ENCODE measurements around the gene NEURL2. TPM values are rescaled to one million over a fixed set of nuclear protein-coding genes. Genes with fewer than 3 reads are reported as not detected.
"Not testable (repeated sequence)": the region's sequence is repeated elsewhere in the genome, so short reads cannot be mapped to it uniquely, and the experiment has no call there.

NEURL2 gene
- total RNA-seq, 2 donors from 2014 or later = 19.7 to 78.7 TPM

DNA sequence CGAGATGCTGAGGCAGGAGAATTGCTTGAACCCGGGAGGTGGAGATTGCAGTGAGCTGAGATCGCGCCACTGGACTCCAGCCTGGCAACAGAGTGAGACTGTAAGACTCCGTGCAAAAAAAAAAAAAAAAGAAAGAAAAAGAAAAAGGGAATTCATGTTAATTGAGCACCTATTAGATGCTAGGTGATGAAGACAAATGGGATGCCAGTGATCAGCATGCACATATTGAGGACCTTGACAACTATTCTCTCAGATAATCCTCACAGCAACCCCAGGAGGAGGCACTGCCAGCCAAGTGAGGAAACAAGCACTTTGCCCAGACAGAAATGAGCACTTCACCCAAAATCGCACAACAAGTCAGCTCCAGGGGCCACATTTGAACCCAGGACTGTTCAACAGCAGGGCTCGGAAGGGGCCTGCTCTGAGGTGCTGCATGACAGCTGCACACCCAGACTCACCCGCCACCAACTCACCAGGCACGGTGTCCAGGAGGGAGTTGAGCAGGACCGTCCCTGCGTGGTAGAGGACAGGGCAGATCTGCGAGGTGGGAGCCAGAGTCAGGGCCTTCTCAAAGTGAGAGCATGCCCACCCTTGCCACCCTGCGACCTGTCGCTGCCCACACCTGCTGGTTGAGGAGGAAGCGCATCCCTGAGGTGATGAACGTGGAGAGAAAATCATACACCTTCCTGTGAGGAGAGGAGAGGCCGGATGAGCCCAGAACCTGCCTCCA is 16.4 kb upstream of the NEURL2 start:
- TF ChIP-seq, protein P1, sequence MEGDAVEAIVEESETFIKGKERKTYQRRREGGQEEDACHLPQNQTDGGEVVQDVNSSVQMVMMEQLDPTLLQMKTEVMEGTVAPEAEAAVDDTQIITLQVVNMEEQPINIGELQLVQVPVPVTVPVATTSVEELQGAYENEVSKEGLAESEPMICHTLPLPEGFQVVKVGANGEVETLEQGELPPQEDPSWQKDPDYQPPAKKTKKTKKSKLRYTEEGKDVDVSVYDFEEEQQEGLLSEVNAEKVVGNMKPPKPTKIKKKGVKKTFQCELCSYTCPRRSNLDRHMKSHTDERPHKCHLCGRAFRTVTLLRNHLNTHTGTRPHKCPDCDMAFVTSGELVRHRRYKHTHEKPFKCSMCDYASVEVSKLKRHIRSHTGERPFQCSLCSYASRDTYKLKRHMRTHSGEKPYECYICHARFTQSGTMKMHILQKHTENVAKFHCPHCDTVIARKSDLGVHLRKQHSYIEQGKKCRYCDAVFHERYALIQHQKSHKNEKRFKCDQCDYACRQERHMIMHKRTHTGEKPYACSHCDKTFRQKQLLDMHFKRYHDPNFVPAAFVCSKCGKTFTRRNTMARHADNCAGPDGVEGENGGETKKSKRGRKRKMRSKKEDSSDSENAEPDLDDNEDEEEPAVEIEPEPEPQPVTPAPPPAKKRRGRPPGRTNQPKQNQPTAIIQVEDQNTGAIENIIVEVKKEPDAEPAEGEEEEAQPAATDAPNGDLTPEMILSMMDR (IDR thresholded peaks at IDR 0.05) = no peak
- no peaks in the 10 kb centered on the region for H3K9me3 ChIP-seq
- ATAC-seq (ENCODE audit: insufficient number of reproducible peaks, low FRiP score, low read depth) = no peak
- no peak overlapping the region for H3K4me3 ChIP-seq
- no peak for DNase-seq (ENCODE audit: low spot score)
- no peaks in the 10 kb centered on the region for H3K27me3 ChIP-seq (replicated peaks; ENCODE audit: insufficient read depth)
- H3K4me1 ChIP-seq (ENCODE audit: control insufficient read depth in 1 of 2, low read depth in 2 of 2) = peaks cover 3 to 19% of the 10 kb centered on the region in 2 donors
- H3K36me3 ChIP-seq = no peaks in the 10 kb centered on the region
- no peak overlapping the region for H3K27ac ChIP-seq

DNA sequence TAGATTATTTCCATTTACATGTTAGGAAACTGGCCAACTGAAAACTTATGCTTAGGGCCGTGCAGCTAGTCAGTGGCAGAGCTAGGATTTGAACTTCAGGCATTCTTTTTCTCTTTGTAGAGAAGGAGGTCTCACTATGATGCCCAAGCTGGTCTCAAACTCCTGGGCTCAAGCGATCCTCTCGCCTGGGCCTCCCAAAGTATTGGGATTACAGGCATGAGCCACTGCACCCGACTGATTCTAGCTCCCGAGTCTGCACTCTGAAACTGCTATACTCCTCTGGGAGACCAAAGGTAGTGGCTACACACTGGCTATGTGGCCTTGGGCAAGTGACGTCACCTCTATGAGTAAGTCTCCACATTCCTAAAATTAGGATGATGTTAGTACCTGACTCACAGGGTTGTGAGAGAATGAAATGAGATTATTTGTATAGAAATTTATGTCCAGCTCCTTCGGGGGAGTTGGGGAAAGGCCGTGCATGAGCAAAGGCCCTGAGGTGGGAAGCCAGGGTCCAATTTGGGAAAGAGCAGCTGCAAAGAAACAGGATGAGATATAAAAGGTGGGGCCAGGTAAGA is 14.6 kb upstream of the NEURL2 start:
- no peak for ATAC-seq (ENCODE audit: insufficient number of reproducible peaks, low FRiP score, low read depth)
- no peak overlapping the region for H3K4me3 ChIP-seq
- H3K27me3 ChIP-seq (replicated peaks; ENCODE audit: insufficient read depth) = no peaks in the 10 kb centered on the region
- no peaks in the 10 kb centered on the region for H3K36me3 ChIP-seq
- no peaks in the 10 kb centered on the region for H3K9me3 ChIP-seq
- peaks cover 0 to 5% of the 10 kb centered on the region in 2 donors for H3K4me1 ChIP-seq (ENCODE audit: control insufficient read depth in 1 of 2, low read depth in 2 of 2)
- H3K27ac ChIP-seq = no peak overlapping the region
- TF ChIP-seq, protein P1 (IDR thresholded peaks at IDR 0.05) = no peak
- DNase-seq (ENCODE audit: low spot score) = no peak

DNA sequence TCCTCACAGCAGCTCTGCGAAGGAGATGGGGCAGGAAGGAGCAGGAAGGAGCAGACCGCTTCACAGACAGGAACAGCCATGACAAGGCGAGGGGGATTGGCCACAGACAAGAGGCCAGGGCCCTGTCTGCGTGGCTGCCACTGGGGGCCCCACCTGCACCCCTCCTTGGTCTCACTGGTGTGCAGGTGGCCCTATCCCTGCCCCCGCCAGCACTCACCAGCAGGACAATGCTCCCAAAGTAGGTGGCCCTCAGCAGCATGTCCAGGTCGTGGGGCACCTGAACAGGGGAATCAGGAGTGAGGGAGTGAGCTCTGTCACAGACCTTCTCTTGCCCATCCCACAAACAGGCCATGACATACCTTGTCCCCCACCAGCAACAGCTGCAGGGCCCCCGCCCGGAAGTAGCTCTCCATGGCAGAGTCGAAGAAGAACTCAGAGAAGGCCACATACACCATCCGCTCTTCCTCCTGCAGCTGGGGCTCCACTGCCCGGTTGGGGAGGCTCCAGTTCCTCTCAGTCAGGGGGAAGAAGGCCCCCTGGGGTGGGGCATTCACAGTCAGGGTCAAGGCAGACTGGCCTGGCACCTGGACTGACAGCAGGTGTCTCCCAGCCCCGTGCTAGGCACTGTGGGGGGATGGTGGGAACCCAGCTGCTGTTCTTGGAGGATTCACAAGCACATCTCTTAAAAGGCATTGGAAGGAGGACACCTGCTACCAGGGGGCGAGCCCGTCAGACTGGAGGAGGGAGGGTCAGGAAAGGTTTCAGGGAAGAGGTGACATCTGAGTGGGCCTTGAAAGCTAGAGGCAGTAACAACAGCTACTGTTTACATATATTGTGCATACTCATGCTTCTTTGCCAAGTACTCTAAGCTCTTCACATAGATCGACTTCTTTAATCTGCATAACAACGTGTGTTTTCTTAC is 13.8 kb upstream of the NEURL2 start:
- Histone ChIP-seq H3K27ac (no peak overlapping the region), H3K4me1 (ENCODE audit: control insufficient read depth in 1 of 2, low read depth in 2 of 2) (no peaks in the 10 kb centered on the region), H3K27me3 (replicated peaks; ENCODE audit: insufficient read depth) (no peaks in the 10 kb centered on the region), H3K36me3 (no peaks in the 10 kb centered on the region), H3K9me3 (no peaks in the 10 kb centered on the region), H3K4me3 (no peak overlapping the region)
- TF ChIP-seq, protein P1 (IDR thresholded peaks at IDR 0.05) = no peak
- DNase-seq (ENCODE audit: low spot score) (no peak), ATAC-seq (ENCODE audit: insufficient number of reproducible peaks, low FRiP score, low read depth) (no peak)

DNA sequence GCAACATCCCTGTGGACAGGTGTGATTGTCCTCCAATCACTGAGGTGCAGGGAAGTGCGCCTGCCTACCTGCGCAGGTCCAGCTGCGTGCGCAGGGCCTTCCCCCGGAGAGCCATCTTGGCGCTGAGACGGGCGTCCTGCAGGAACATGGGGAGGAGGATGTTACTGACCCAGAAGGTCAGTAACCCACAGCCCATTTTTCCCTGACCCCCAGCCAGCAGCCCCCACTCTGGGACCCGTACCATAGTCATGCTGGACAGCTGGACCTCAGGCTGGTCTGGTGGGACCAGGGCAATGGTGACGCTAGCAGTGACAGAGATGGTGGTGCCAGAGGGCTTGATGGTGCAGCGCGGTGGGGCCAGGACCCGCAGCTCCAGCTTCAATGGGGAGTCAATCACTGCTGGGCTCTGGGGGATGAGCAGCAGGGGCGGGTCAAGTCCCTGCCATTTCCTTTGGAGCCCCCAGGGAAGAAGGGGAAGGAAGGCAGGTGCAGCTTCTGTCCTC is 11.2 kb upstream of the NEURL2 start:
- Histone ChIP-seq H3K4me3 (no peak overlapping the region), H3K36me3 (peaks cover 17% of the 10 kb centered on the region), H3K27me3 (replicated peaks; ENCODE audit: insufficient read depth) (no peaks in the 10 kb centered on the region), H3K27ac (no peak overlapping the region), H3K9me3 (no peaks in the 10 kb centered on the region), H3K4me1 (ENCODE audit: control insufficient read depth in 1 of 2, low read depth in 2 of 2) (no peaks in the 10 kb centered on the region)
- DNase-seq (ENCODE audit: low spot score) (no peak), ATAC-seq (ENCODE audit: insufficient number of reproducible peaks, low FRiP score, low read depth) (no peak)
- TF ChIP-seq, protein P1 (IDR thresholded peaks at IDR 0.05) = no peak

DNA sequence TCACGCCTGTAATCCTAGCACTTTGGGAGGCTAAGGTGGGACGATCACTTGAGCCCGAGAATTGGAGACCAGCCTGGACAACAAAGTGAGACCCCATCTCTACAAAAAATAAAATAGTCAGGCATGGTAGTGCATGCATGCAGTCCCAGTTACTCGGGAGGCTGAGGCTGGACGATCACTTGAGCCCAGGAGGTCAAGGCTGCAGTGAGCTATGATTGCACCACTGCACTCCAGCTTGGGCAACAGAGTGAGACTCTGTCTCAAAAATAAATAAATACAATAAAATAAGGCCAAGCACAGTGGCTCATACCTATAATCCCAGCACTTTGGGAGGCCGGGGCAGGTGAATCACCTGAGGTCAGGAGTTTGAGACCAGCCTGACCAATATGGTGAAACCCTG is 10.3 kb upstream of the NEURL2 start:
- H3K27me3 ChIP-seq (replicated peaks; ENCODE audit: insufficient read depth); ATAC-seq (ENCODE audit: insufficient number of reproducible peaks, low FRiP score, low read depth); DNase-seq (ENCODE audit: low spot score); H3K27ac ChIP-seq; H3K4me1 ChIP-seq (ENCODE audit: control insufficient read depth in 1 of 2, low read depth in 2 of 2); H3K9me3 ChIP-seq; H3K4me3 ChIP-seq: not testable (repeated sequence)
- peaks cover 17% of the 10 kb centered on the region for H3K36me3 ChIP-seq

All from thoracic aorta (tissue), 2 donors.